ENCODE data around the gene BPIFA1. TPM values are rescaled to one million over a fixed set of nuclear protein-coding genes. Genes with fewer than 3 reads are reported as not detected.

BPIFA1 gene
- total RNA-seq, 2 donors from 2014 or later: not detected

- no peaks in the 10 kb centered on the region for H3K4me1 ChIP-seq (ENCODE audit: control insufficient read depth in 1 of 2, low read depth in 2 of 2)
- ATAC-seq (ENCODE audit: insufficient number of reproducible peaks, low FRiP score, low read depth) (no peak), DNase-seq (ENCODE audit: low spot score) (no peak)
- no peak for TF ChIP-seq CTCF (IDR thresholded peaks at IDR 0.05)
- H3K27ac ChIP-seq: no peak overlapping the region
- H3K4me3 ChIP-seq: no peak overlapping the region
- H3K9me3 ChIP-seq: no peaks in the 10 kb centered on the region
- H3K27me3 ChIP-seq (replicated peaks; ENCODE audit: insufficient read depth): no peaks in the 10 kb centered on the region
- H3K36me3 ChIP-seq: no peaks in the 10 kb centered on the region
Measured at GRCh38 chr20:33210371-33210770, 25.4 kb upstream of the BPIFA1 start.

GRCh38 chr20:33211817-33212424 is 23.9 kb upstream of the BPIFA1 start:
- Histone ChIP-seq H3K9me3 (no peaks in the 10 kb centered on the region), H3K4me3 (no peak overlapping the region), H3K27me3 (replicated peaks; ENCODE audit: insufficient read depth) (no peaks in the 10 kb centered on the region), H3K36me3 (no peaks in the 10 kb centered on the region), H3K27ac (no peak overlapping the region), H3K4me1 (ENCODE audit: control insufficient read depth in 1 of 2, low read depth in 2 of 2) (no peaks in the 10 kb centered on the region)
- TF ChIP-seq CTCF (IDR thresholded peaks at IDR 0.05): no peak
- no peak for DNase-seq (ENCODE audit: low spot score)
- ATAC-seq (ENCODE audit: insufficient number of reproducible peaks, low FRiP score, low read depth): no peak

- Histone ChIP-seq H3K27me3 (replicated peaks; ENCODE audit: insufficient read depth) (no peaks in the 10 kb centered on the region), H3K4me3 (no peak within 1 kb of the TSS), H3K27ac (no peak within 1 kb of the TSS), H3K4me1 (ENCODE audit: control insufficient read depth in 1 of 2, low read depth in 2 of 2) (no peaks in the 10 kb centered on the region), H3K36me3 (no peaks in the 10 kb centered on the region), H3K9me3 (no peaks in the 10 kb centered on the region)
- no peak for TF ChIP-seq CTCF (IDR thresholded peaks at IDR 0.05)
- no peak for ATAC-seq (ENCODE audit: insufficient number of reproducible peaks, low FRiP score, low read depth)
- DNase-seq (ENCODE audit: low spot score): no peak
Measured at GRCh38 chr20:33217052-33217451, 18.7 kb upstream of the BPIFA1 start, which contains the start of gene BPIFA3. Gene BPIFA3, plus strand, starts transcription at chr20:33217352. Its CDS starts 185 bp downstream, at chr20:33217537.

GRCh38 chr20:33224399-33224798 is 11.4 kb upstream of the BPIFA1 start:
- ATAC-seq (ENCODE audit: insufficient number of reproducible peaks, low FRiP score, low read depth): no peak
- no peaks in the 10 kb centered on the region for H3K27me3 ChIP-seq (replicated peaks; ENCODE audit: insufficient read depth)
- TF ChIP-seq CTCF (IDR thresholded peaks at IDR 0.05): no peak

GRCh38 chr20:33229843-33230242 is 6.0 kb upstream of the BPIFA1 start:
- no peak for TF ChIP-seq CTCF (IDR thresholded peaks at IDR 0.05)
- DNase-seq (ENCODE audit: low spot score): no peak
- ATAC-seq (ENCODE audit: insufficient number of reproducible peaks, low FRiP score, low read depth): no peak
- Histone ChIP-seq H3K36me3 (no peaks in the 10 kb centered on the region), H3K27ac (no peak overlapping the region), H3K27me3 (replicated peaks; ENCODE audit: insufficient read depth) (no peaks in the 10 kb centered on the region), H3K4me1 (ENCODE audit: control insufficient read depth in 1 of 2, low read depth in 2 of 2) (no peaks in the 10 kb centered on the region), H3K4me3 (no peak overlapping the region), H3K9me3 (no peaks in the 10 kb centered on the region)

More at GRCh38 chr20:33224399-33224798, 11.4 kb upstream of the BPIFA1 start:
- no peak for DNase-seq (ENCODE audit: low spot score)
- Histone ChIP-seq H3K36me3 (no peaks in the 10 kb centered on the region), H3K4me1 (ENCODE audit: control insufficient read depth in 1 of 2, low read depth in 2 of 2) (no peaks in the 10 kb centered on the region), H3K9me3 (no peaks in the 10 kb centered on the region), H3K27ac (no peak overlapping the region), H3K4me3 (no peak overlapping the region)
